ENCODE data around the gene MBD6.

DNA sequence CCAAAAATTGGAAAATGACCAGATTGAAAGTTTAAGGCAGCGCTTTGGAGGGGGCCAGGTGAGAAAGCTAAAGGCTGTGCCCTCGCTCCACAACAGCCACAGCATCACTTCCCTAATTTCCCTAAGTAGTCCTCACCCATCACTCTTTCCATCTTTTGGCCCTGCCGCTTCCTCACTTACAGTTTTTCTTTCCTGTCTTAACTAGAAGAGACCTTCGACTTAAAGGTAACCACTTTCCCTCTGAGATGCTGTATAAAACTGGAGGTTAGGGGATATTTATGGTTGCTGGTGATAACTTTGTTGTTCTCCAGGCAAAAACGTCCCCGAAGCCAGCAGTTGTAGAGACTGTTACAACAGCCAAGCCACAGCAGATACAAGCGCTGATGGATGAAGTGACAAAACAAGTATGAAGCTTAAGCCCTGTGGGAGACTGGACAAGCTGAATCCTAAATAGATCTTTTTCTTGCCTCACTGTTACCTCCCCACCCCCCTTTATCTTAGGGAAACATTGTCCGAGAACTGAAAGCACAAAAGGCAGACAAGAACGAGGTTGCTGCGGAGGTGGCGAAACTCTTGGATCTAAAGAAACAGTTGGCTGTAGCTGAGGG is 6.6 kb upstream of the MBD6 start:
- TF ChIP-seq ZNF384 (IDR thresholded peaks at IDR 0.05), result no peak
- no peak for TF ChIP-seq NFRKB (IDR thresholded peaks at IDR 0.05)
- TF ChIP-seq FOXK2 (IDR thresholded peaks at IDR 0.05), result no peak
- no peak for TF ChIP-seq CTBP1 (IDR thresholded peaks at IDR 0.05; ENCODE audit: borderline replicate concordance)
- TF ChIP-seq BHLHE40 (IDR thresholded peaks at IDR 0.05; ENCODE audit: borderline replicate concordance), result no peak
- TF ChIP-seq SP1 (IDR thresholded peaks at IDR 0.05), result no peak
- TF ChIP-seq HDGF (IDR thresholded peaks at IDR 0.05; ENCODE audit: borderline replicate concordance), result no peak
- TF ChIP-seq FOXM1 (IDR thresholded peaks at IDR 0.05; ENCODE audit: borderline replicate concordance), result no peak
- no peak for TF ChIP-seq TARDBP (IDR thresholded peaks at IDR 0.05)

Measured in HEK293T (cell line).